Upper lobe of right lung (tissue), 1 donor: ENCODE results near the gene GLB1L2. TPM values are rescaled to one million over a fixed set of nuclear protein-coding genes. Genes with fewer than 3 reads are reported as not detected.
"Not testable (repeated sequence)": the region's sequence is repeated elsewhere in the genome, so short reads cannot be mapped to it uniquely, and the experiment has no call there.

ENCODE experiments used
- ATAC-seq: fragments of 200-7000 bp; cut with Tn5 transposase; one replicate; pipeline ENCODE4 v1.9.1; 2020; ENCODE audit warnings: mild to moderate bottlenecking, moderate library complexity
- DNase-seq: peaks from one replicate; pipeline ENCODE4 v3.0.0-alpha.2; 2020
- H3K27ac ChIP-seq: fragments of 200-600 bp; one replicate; pipeline ENCODE4 v1.8.0; 2022
- H3K27me3 ChIP-seq: fragments of 200-600 bp; one replicate; pipeline ENCODE4 v1.8.0; 2022; ENCODE audit warnings: mild to moderate bottlenecking
- H3K36me3 ChIP-seq: fragments of 200-600 bp; one replicate; pipeline ENCODE4 v1.8.0; 2022
- H3K4me1 ChIP-seq: fragments of 200-600 bp; one replicate; pipeline ENCODE4 v1.8.0; 2022
- H3K4me3 ChIP-seq: fragments of 200-600 bp; one replicate; pipeline ENCODE4 v1.8.0; 2022; ENCODE audit warnings: mild to moderate bottlenecking
- H3K9me3 ChIP-seq: fragments of 200-600 bp; one replicate; pipeline ENCODE4 v1.8.0; 2022
- CTCF ChIP-seq: fragments of 200-600 bp; IDR thresholded peaks from one replicate; pipeline ENCODE4 v1.8.0; 2022; ENCODE audit warnings: antibody characterized with exemption
- intact Hi-C: fragments of 100-400 bp; cut with DNase I; formaldehyde crosslinking; loops from one replicate; pipeline ENCODE4 v1.11.0; 2022
- total RNA-seq: library from RNA; stranded (reverse); fragmentation: NEBNext Ultra II Directional; extraction: Animal tissue kit (Norgen Biotek cat#: 25700); gene quantifications from one replicate; pipeline ENCODE4 v1.2.1, GENCODE V29; 2021
- donor health status: DM: no; HTN: yes; CAD: no; lungs with severe emphysema.

The GLB1L2 gene
- total RNA-seq, 1 donor from 2014 or later: 4.9 TPM

GRCh38 chr11:134341805-134342571 is 10.2 kb downstream of the GLB1L2 start:
- intact Hi-C loops: no loop called here
- Histone ChIP-seq H3K36me3 (no peaks in the 10 kb centered on the region), H3K4me1 (no peaks in the 10 kb centered on the region), H3K4me3 (no peak overlapping the region), H3K27ac (no peak overlapping the region), H3K27me3 (no peaks in the 10 kb centered on the region), H3K9me3 (no peaks in the 10 kb centered on the region)
- DNase-seq (no peak), ATAC-seq (no peak)
- TF ChIP-seq CTCF: no peak

DNA sequence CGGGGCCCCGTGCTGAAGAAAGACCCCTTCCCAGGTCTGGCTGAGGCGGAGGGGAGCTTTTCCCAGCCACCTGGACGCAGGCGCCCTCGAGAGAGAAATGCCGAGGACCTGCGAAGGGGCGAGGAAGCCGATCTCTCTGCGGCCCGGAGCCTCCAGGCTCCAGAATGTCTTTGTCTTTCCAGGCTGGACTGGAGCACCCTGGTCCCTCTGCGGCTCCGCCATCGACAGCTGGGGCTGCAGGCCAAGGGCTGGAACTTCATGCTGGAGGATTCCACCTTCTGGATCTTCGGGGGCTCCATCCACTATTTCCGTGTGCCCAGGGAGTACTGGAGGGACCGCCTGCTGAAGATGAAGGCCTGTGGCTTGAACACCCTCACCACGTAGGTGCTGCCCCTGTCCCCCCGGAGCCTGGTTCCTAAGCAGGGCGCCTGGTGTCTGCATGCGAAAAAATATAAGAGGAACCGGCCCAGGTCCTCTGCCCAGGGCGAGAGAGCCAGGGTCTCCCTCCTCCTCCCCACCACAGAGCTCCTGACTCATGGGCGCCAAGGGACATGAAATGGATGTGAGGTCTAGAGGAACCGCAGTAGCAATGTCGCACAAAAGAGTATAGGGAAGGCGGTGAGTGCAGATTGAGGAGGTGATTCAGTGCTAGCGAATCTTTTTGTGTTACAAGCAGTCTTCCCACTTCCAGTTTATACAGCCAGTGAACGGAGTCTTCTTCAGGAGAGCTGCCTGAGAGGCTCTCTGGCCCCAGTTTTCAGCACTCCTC is 11.0 kb downstream of the GLB1L2 start:
- no peak for TF ChIP-seq CTCF
- no peak overlapping the region for H3K27ac ChIP-seq
- no peak for DNase-seq
- no peaks in the 10 kb centered on the region for H3K36me3 ChIP-seq
- no peaks in the 10 kb centered on the region for H3K4me1 ChIP-seq
- no peak for ATAC-seq
- intact Hi-C loops: no loop called here
- no peaks in the 10 kb centered on the region for H3K27me3 ChIP-seq
- H3K9me3 ChIP-seq: no peaks in the 10 kb centered on the region
- no peak overlapping the region for H3K4me3 ChIP-seq

GRCh38 chr11:134343646-134344045 is 11.9 kb downstream of the GLB1L2 start:
- no peaks in the 10 kb centered on the region for H3K27me3 ChIP-seq
- H3K4me3 ChIP-seq: no peak overlapping the region
- no peak for DNase-seq
- no peak for TF ChIP-seq CTCF
- H3K4me1 ChIP-seq: no peaks in the 10 kb centered on the region
- no peaks in the 10 kb centered on the region for H3K9me3 ChIP-seq
- intact Hi-C loops: no loop called here
- H3K36me3 ChIP-seq: no peaks in the 10 kb centered on the region
- no peak overlapping the region for H3K27ac ChIP-seq
- no peak for ATAC-seq

DNA sequence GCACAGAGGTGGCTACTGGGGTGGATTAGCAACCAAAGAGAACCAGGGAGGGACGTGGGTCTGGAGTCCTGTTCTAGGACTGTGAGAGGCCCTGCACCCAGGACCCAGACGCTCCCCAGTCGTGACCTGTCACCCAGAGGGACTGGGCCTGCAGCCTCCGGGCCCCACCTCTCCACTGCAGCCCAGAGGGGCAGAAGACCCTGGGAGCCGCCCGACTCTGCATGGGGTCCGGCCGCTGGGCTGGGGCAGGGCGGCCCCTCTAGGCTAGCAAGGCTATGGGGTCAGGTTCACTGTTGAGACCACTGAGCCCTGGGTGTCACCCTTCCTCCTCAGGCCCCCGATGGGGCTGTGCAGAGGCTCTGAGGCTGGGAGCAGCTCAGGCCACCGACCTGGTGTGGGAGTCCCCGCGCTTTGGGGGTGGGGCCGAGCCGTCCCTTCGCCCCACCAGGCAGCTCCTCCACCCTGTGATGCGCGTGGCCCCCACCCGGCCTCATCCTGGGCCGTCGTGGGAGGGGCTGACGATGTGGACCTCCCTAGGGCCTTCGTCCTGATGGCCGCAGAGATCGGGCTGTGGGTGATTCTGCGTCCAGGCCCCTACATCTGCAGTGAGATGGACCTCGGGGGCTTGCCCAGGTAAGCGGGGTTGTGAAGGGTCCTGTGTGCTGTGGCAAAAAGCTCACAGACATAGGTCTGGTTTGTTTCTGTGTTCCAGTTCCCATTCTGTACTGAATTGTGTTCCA is 12.9 kb downstream of the GLB1L2 start:
- ATAC-seq: peak; percentile 28
- H3K9me3 ChIP-seq, H3K27me3 ChIP-seq, H3K4me1 ChIP-seq, H3K4me3 ChIP-seq, DNase-seq, H3K27ac ChIP-seq, intact Hi-C loops, H3K36me3 ChIP-seq: not testable (repeated sequence)

- intact Hi-C loops: no loop called here
- TF ChIP-seq CTCF: no peak
- H3K9me3 ChIP-seq: no peaks in the 10 kb centered on the region
- H3K27ac ChIP-seq: no peak overlapping the region
- no peaks in the 10 kb centered on the region for H3K4me1 ChIP-seq
- DNase-seq (no peak), ATAC-seq (no peak)
- H3K36me3 ChIP-seq: no peaks in the 10 kb centered on the region
- no peaks in the 10 kb centered on the region for H3K27me3 ChIP-seq
- no peak overlapping the region for H3K4me3 ChIP-seq
Observed at GRCh38 chr11:134345237-134345550, 13.4 kb downstream of the GLB1L2 start.
